ENCODE measurements around the gene ZNF580. TPM values are rescaled to one million over a fixed set of nuclear protein-coding genes. Genes with fewer than 3 reads are reported as not detected.

Gene ZNF580
- total RNA-seq, 1 experiment from 2014 or later: 22.8 TPM

DNA sequence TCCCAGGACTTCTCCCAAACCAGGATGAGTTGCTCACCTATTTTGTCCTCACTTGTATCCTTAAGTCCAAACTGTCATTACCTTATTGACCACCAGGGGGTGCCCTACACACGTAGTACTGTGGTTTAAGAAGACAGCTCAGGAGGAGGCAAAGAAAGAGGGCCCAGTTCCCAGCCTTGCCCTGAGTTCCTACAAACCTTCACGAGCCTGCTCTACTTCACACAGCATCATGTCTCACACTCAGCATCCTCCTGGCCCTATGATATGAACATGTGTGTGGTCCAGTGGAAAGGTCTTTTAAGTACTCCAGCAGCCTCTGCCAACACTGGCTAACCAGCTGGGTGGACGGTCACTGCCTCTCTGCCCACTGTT is 8.4 kb upstream of the ZNF580 start:
- Histone ChIP-seq H3K14ac (ENCODE audit: insufficient read depth, low read length) (no peak overlapping the region), H3K9ac (ENCODE audit: extremely low read depth, insufficient read length, low read length) (no peak overlapping the region), H3K4me1 (ENCODE audit: insufficient read depth, low read length) (0 out of 2 replicates have a peak, but pooled peaks cover 2% of the 10 kb centered on the region), H3K79me2 (ENCODE audit: insufficient read depth, low read length) (peaks cover 10% of the 10 kb centered on the region; the same call in 1 of the 2 replicates), H3K4me2 (ENCODE audit: insufficient read depth, insufficient read length, low read length) (no peak overlapping the region), H4K5ac (ENCODE audit: insufficient read length, low read depth, low read length) (no peak overlapping the region), H3K18ac (ENCODE audit: insufficient read length, low read depth, low read length) (no peak overlapping the region), H2BK5ac (ENCODE audit: insufficient read length, low read length) (no peak overlapping the region), H4K91ac (ENCODE audit: insufficient read length, low read depth, low read length) (no peak overlapping the region), H2BK120ac (ENCODE audit: low read depth, low read length, poor library complexity, severe bottlenecking) (no peak overlapping the region), H2BK12ac (ENCODE audit: insufficient read length, low read depth, low read length) (no peak overlapping the region), H4K8ac (replicated peaks; ENCODE audit: insufficient read length, low read depth, low read length) (no peak overlapping the region), H3K4ac (ENCODE audit: low read depth, low read length) (no peak overlapping the region), H3K23ac (ENCODE audit: insufficient read length, low read depth, low read length) (no peak overlapping the region), H2AFZ (ENCODE audit: low read length) (no peak overlapping the region), H3K23me2 (ENCODE audit: insufficient read length, low read depth, low read length, poor library complexity, severe bottlenecking) (peaks cover 7% of the 10 kb centered on the region), H2BK15ac (ENCODE audit: low read depth, low read length) (no peak overlapping the region), H3K9me3 (ENCODE audit: control insufficient read depth, low read depth, low read length) (no peaks in the 10 kb centered on the region), H2BK20ac (ENCODE audit: low read depth, low read length, poor library complexity, severe bottlenecking) (no peak overlapping the region), H3T11ph (ENCODE audit: low read length) (no peak overlapping the region), H2AK5ac (ENCODE audit: insufficient read length, low read length) (no peak overlapping the region), H3K79me1 (ENCODE audit: insufficient read depth, low read depth, low read length, poor library complexity, severe bottlenecking) (peaks cover 6% of the 10 kb centered on the region), H3K27ac (ENCODE audit: insufficient read length, low read depth, low read length) (no peak overlapping the region), H3K27me3 (ENCODE audit: insufficient read depth, low read length) (no peaks in the 10 kb centered on the region), H3K56ac (ENCODE audit: insufficient read length, low read depth, low read length) (no peak overlapping the region), H4K20me1 (ENCODE audit: control insufficient read depth, insufficient read depth, insufficient read length) (no peaks in the 10 kb centered on the region)
- TF ChIP-seq CTCF (conservative IDR thresholded peaks at IDR 0.05): peak; percentile 87
- no CpG with 5 or more reads among the region's 3 CpGs for WGBS (ENCODE audit: extremely low coverage, insufficient read length, low lambda C conversion rate)
- Mint-ChIP-seq H3K4me3 (0 out of 5 replicates have a peak overlapping the region, but pooled peaks of 1 of the 2 experiments have one; percentile 0), H3K27me3 (ENCODE audit: low read depth) (peaks cover 1% of the 10 kb centered on the region; the same call in 1 of the 2 replicates), H3K27ac (peak overlapping the region in 1 of 3 experiments; percentile 90; a peak in 2 of 7 replicates), H3K9me3 (no peaks in the 10 kb centered on the region; a peak in 1 of 5 replicates), H3K4me1 (peaks cover 19 to 29% of the 10 kb centered on the region in 2 experiments), H3K36me3 (ENCODE audit: insufficient read depth in 1 of 3, low read depth in 3 of 3) (peaks cover 0 to 3% (median 0%) of the 10 kb centered on the region in 3 experiments; a peak in 4 of 7 replicates)
- peak; percentile 87 for DNase-seq
